ENCODE measurements around the gene ACAT2. TPM values are rescaled to one million over a fixed set of nuclear protein-coding genes. Genes with fewer than 3 reads are reported as not detected.

Gene ACAT2
- total RNA-seq, 1 donor from 2014 or later, result 82.0 TPM

- H3K27ac Mint-ChIP-seq, result no peak overlapping the region
- ChIA-PET POLR2A (interaction anchor here (1.5 to 1.6 kb wide), 2 partner anchors 7 to 21 kb away, joined by 3 to 4 read pairs; partner anchors contain the start of genes ACAT2, MRPL18 and TCP1), CTCF (no interaction called here)
- peaks cover 70% of the 10 kb centered on the region for H3K36me3 Mint-ChIP-seq (ENCODE audit: low read depth)
- DNase-seq (no peak), ATAC-seq (ENCODE audit: low read depth) (no peak)
- TF ChIP-seq CTCF (IDR thresholded peaks at IDR 0.05), result no peak
- peaks cover 2% of the 10 kb centered on the region for H3K9me3 Mint-ChIP-seq
- H3K27me3 Mint-ChIP-seq, result no peaks in the 10 kb centered on the region
- intact Hi-C loops (cut with micrococcal nuclease), result no loop called here
- H3K4me1 Mint-ChIP-seq, result no peaks in the 10 kb centered on the region
- no peak overlapping the region for H3K4me3 Mint-ChIP-seq
Observed at GRCh38 chr6:159769470-159769869, 7.6 kb downstream of the ACAT2 start.

DNA sequence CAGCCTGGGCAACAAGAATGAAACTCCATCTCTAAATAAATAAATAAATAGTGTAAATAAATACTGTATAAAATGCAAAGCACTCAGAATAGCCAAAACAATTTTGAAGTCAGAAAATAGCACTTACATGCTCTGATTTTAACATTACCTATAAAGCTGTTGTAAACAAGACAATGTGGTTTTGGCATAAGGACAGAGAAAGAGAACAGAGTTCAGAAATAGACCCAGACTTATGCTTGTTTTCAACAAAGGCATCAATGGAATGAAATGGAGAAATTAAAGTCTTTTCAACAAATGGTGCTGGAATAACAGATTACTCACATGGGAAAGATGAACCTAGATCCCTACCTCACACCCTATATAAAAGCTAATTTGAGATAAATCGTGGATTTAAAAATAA, 10.4 kb downstream of the ACAT2 start:
- no peak for ATAC-seq (ENCODE audit: low read depth)
- H3K27ac Mint-ChIP-seq, result no peak overlapping the region
- POLR2A ChIA-PET, result no interaction called here
- TF ChIP-seq CTCF (IDR thresholded peaks at IDR 0.05), result no peak
- no peak overlapping the region for H3K4me3 Mint-ChIP-seq
- H3K4me1 Mint-ChIP-seq, result no peaks in the 10 kb centered on the region
- peaks cover 2% of the 10 kb centered on the region for H3K9me3 Mint-ChIP-seq
- CTCF ChIA-PET, result no interaction called here
- H3K36me3 Mint-ChIP-seq (ENCODE audit: low read depth), result peaks cover 75% of the 10 kb centered on the region
- no peaks in the 10 kb centered on the region for H3K27me3 Mint-ChIP-seq
- intact Hi-C loops (cut with micrococcal nuclease), result no loop called here
- DNase-seq, result no peak

GRCh38 chr6:159777240-159777904, 15.5 kb downstream of the ACAT2 start:
- TF ChIP-seq CTCF (IDR thresholded peaks at IDR 0.05), result no peak
- Mint-ChIP-seq H3K4me1 (no peaks in the 10 kb centered on the region), H3K27ac (no peak overlapping the region), H3K36me3 (ENCODE audit: low read depth) (peaks cover 83% of the 10 kb centered on the region), H3K9me3 (no peaks in the 10 kb centered on the region), H3K4me3 (no peak overlapping the region), H3K27me3 (no peaks in the 10 kb centered on the region)
- ATAC-seq (ENCODE audit: low read depth) (no peak), DNase-seq (no peak)
- POLR2A ChIA-PET, result no interaction called here
- intact Hi-C loops (cut with micrococcal nuclease), result no loop called here
- CTCF ChIA-PET, result no interaction called here

GRCh38 chr6:159778131-159778530, 16.3 kb downstream of the ACAT2 start:
- H3K4me1 Mint-ChIP-seq, result no peaks in the 10 kb centered on the region
- peaks cover 90% of the 10 kb centered on the region for H3K36me3 Mint-ChIP-seq (ENCODE audit: low read depth)
- H3K4me3 Mint-ChIP-seq, result no peak overlapping the region
- intact Hi-C loops (cut with micrococcal nuclease), result loop anchor here (2.0 kb wide), 1 partner anchor 15 kb away; the partner anchor contains the start of gene ACAT2
- CTCF ChIA-PET, result no interaction called here
- TF ChIP-seq CTCF (IDR thresholded peaks at IDR 0.05), result no peak
- no peak overlapping the region for H3K27ac Mint-ChIP-seq
- ATAC-seq (ENCODE audit: low read depth) (no peak), DNase-seq (no peak)
- POLR2A ChIA-PET, result interaction anchor here (0.6 kb wide), 1 partner anchor 59 kb away, joined by 8 read pairs; no protein-coding TSS in a partner anchor
- H3K27me3 Mint-ChIP-seq, result no peaks in the 10 kb centered on the region
- no peaks in the 10 kb centered on the region for H3K9me3 Mint-ChIP-seq

DNA sequence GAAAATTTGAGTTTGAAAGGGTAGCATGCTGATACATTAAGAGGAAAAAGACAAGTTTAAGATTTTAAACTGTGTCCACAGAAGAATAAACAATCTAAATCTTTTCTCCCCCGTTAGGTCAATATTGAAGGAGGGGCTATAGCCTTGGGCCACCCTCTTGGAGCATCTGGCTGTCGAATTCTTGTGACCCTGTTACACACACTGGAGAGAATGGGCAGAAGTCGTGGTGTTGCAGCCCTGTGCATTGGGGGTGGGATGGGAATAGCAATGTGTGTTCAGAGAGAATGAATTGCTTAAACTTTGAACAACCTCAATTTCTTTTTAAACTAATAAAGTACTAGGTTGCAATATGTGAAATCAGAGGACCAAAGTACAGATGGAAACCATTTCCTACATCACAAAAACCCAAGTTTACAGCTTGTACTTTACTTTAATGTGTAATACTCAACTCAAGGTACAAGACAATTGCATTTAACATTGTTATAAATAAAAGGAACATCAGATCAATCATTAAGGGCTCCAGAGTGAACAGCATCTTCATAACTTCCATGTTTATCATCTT, 16.8 kb downstream of the ACAT2 start:
- intact Hi-C loops (cut with micrococcal nuclease), result loop anchor here (2.0 kb wide), 1 partner anchor 16 kb away; the partner anchor contains the start of gene ACAT2
- no peak for TF ChIP-seq CTCF (IDR thresholded peaks at IDR 0.05)
- DNase-seq (no peak), ATAC-seq (ENCODE audit: low read depth) (no peak)
- no peak overlapping the region for H3K4me3 Mint-ChIP-seq
- H3K9me3 Mint-ChIP-seq, result no peaks in the 10 kb centered on the region
- no peaks in the 10 kb centered on the region for H3K4me1 Mint-ChIP-seq
- ChIA-PET CTCF (no interaction called here), POLR2A (interaction anchor here (0.6 kb wide), 1 partner anchor 59 kb away, joined by 8 read pairs; no protein-coding TSS in a partner anchor)
- H3K27me3 Mint-ChIP-seq, result no peaks in the 10 kb centered on the region
- peaks cover 92% of the 10 kb centered on the region for H3K36me3 Mint-ChIP-seq (ENCODE audit: low read depth)
- no peak overlapping the region for H3K27ac Mint-ChIP-seq
